ENCODE results near the gene NF1. TPM values are rescaled to one million over a fixed set of nuclear protein-coding genes. Genes with fewer than 3 reads are reported as not detected.
A peak's percentile ranks its signal among the peaks of the same experiment; 100 is the strongest.

The NF1 gene
- total and polyA plus RNA-seq, 2 experiments from 2014 or later, result 8.4 to 45.9 TPM

GRCh38 chr17:31266042-31266441 lies 171.3 kb downstream of the NF1 start:
- H3K79me2 ChIP-seq, result no peaks in the 10 kb centered on the region
- H3K27me3 ChIP-seq, result no peaks in the 10 kb centered on the region
- TF ChIP-seq, protein P1, sequence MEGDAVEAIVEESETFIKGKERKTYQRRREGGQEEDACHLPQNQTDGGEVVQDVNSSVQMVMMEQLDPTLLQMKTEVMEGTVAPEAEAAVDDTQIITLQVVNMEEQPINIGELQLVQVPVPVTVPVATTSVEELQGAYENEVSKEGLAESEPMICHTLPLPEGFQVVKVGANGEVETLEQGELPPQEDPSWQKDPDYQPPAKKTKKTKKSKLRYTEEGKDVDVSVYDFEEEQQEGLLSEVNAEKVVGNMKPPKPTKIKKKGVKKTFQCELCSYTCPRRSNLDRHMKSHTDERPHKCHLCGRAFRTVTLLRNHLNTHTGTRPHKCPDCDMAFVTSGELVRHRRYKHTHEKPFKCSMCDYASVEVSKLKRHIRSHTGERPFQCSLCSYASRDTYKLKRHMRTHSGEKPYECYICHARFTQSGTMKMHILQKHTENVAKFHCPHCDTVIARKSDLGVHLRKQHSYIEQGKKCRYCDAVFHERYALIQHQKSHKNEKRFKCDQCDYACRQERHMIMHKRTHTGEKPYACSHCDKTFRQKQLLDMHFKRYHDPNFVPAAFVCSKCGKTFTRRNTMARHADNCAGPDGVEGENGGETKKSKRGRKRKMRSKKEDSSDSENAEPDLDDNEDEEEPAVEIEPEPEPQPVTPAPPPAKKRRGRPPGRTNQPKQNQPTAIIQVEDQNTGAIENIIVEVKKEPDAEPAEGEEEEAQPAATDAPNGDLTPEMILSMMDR (IDR thresholded peaks at IDR 0.05; ENCODE audit: poor library complexity), result peak; percentile 4
- no peak for TF ChIP-seq EZH2 (IDR thresholded peaks at IDR 0.05; ENCODE audit: borderline replicate concordance)
- H3K9me2 ChIP-seq (replicated peaks; ENCODE audit: insufficient read depth), result no peaks in the 10 kb centered on the region
- no peak overlapping the region for H3K4me2 ChIP-seq
- H3K4me3 ChIP-seq, result no peak overlapping the region
- H3K36me3 ChIP-seq (replicated peaks; ENCODE audit: insufficient read depth, low read depth), result peaks cover 5% of the 10 kb centered on the region
- no peaks in the 10 kb centered on the region for H3K9me3 ChIP-seq (ENCODE audit: low read depth)
- WGBS (ENCODE audit: low lambda C conversion rate, missing lambda C conversion rate), result 100% methylated on average over 2 of the region's 2 CpGs
- H4K20me1 ChIP-seq (ENCODE audit: insufficient read depth, poor library complexity, severe bottlenecking), result no peaks in the 10 kb centered on the region
- H2AFZ ChIP-seq, result no peak overlapping the region
- H3K4me1 ChIP-seq (ENCODE audit: insufficient read depth), result peaks cover 21% of the 10 kb centered on the region
- H3K27ac ChIP-seq, result no peak overlapping the region
- no peak for DNase-seq (ENCODE audit: low spot score)

- Histone ChIP-seq H3K4me3 (no peak overlapping the region), H3K9me3 (ENCODE audit: low read depth) (no peaks in the 10 kb centered on the region), H3K9me2 (replicated peaks; ENCODE audit: insufficient read depth) (no peaks in the 10 kb centered on the region), H4K20me1 (ENCODE audit: insufficient read depth, poor library complexity, severe bottlenecking) (no peaks in the 10 kb centered on the region), H3K36me3 (replicated peaks; ENCODE audit: insufficient read depth, low read depth) (peaks cover 5% of the 10 kb centered on the region), H3K27me3 (no peaks in the 10 kb centered on the region), H3K4me1 (ENCODE audit: insufficient read depth) (peaks cover 21% of the 10 kb centered on the region), H3K4me2 (peak overlapping the region; percentile 36), H3K79me2 (no peaks in the 10 kb centered on the region), H3K27ac (peak overlapping the region; percentile 66), H2AFZ (no peak overlapping the region)
- no peak for TF ChIP-seq EZH2phosphoT487 (IDR thresholded peaks at IDR 0.05; ENCODE audit: low read depth, severe bottlenecking, unreplicated experiment)
- no peak for TF ChIP-seq EZH2 (IDR thresholded peaks at IDR 0.05; ENCODE audit: borderline replicate concordance)
- TF ChIP-seq, protein P1 (IDR thresholded peaks at IDR 0.05; ENCODE audit: poor library complexity), result no peak
- peak; percentile 7 for DNase-seq (ENCODE audit: low spot score)
- 94% methylated on average over 2 of the region's 2 CpGs for WGBS (ENCODE audit: low lambda C conversion rate, missing lambda C conversion rate)
Observed at GRCh38 chr17:31269036-31269577, 174.3 kb downstream of the NF1 start.

GRCh38 chr17:31269578-31269983 lies 174.8 kb downstream of the NF1 start:
- peak; percentile 60 for DNase-seq (ENCODE audit: low spot score)
- no peaks in the 10 kb centered on the region for H3K9me3 ChIP-seq (ENCODE audit: low read depth)
- no peaks in the 10 kb centered on the region for H3K9me2 ChIP-seq (replicated peaks; ENCODE audit: insufficient read depth)
- no peaks in the 10 kb centered on the region for H3K27me3 ChIP-seq
- H3K4me1 ChIP-seq (ENCODE audit: insufficient read depth), result peaks cover 21% of the 10 kb centered on the region
- H2AFZ ChIP-seq, result no peak overlapping the region
- peaks cover 1% of the 10 kb centered on the region for H3K36me3 ChIP-seq (replicated peaks; ENCODE audit: insufficient read depth, low read depth)
- H3K27ac ChIP-seq, result peak overlapping the region; percentile 66
- no peak for TF ChIP-seq EZH2phosphoT487 (IDR thresholded peaks at IDR 0.05; ENCODE audit: low read depth, severe bottlenecking, unreplicated experiment)
- TF ChIP-seq, protein P1 (IDR thresholded peaks at IDR 0.05; ENCODE audit: poor library complexity), result no peak
- TF ChIP-seq EZH2 (IDR thresholded peaks at IDR 0.05; ENCODE audit: borderline replicate concordance), result no peak
- no peaks in the 10 kb centered on the region for H3K79me2 ChIP-seq
- H3K4me3 ChIP-seq, result no peak overlapping the region
- 43% methylated on average over 1 of the region's 1 CpG for WGBS (ENCODE audit: low lambda C conversion rate, missing lambda C conversion rate)
- H4K20me1 ChIP-seq (ENCODE audit: insufficient read depth, poor library complexity, severe bottlenecking), result no peaks in the 10 kb centered on the region
- peak overlapping the region; percentile 26 for H3K4me2 ChIP-seq
